Embryonic facial prominence (tissue), 1 donor: ENCODE results near the gene CDC42EP3.

Experiments
- DNase-seq: peaks from one replicate; pipeline ENCODE4 v3.0.0-alpha.2; 2016; ENCODE audit errors: extremely low spot score

CDC42EP3 gene

DNA sequence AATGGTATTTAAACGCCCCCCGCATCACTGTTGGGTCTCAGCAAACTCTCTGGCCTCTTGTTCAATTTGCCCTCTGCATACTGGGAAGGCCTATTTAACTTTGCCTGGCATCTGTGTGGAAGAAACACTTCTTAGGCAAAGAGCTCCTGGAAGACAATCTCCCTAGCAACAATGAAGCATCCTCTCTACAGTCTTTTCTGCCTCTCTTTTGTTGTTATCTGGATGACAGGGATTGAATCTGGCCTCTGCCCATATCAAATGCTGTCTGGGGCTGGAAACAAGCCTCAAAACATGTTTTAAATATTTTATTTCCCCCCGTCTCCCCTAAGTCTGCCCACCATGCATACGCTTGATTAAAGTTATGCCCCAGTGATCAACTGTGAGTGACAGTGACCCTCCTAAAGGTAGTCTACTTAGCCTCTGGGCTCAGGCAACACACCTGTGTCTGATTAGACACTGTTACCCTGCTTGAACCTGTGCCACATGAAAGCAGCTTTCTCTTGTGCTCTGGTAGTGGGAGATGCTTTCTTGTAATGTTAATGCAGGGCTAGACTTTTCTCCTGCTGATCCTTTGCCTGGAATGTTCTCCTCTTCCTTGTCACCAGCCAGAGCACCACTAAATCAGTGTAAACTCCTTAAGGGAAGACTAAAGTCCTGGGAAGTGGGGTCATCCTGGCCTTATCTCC is 34.9 kb downstream of the CDC42EP3 start:
- DNase-seq, result no peak

DNA sequence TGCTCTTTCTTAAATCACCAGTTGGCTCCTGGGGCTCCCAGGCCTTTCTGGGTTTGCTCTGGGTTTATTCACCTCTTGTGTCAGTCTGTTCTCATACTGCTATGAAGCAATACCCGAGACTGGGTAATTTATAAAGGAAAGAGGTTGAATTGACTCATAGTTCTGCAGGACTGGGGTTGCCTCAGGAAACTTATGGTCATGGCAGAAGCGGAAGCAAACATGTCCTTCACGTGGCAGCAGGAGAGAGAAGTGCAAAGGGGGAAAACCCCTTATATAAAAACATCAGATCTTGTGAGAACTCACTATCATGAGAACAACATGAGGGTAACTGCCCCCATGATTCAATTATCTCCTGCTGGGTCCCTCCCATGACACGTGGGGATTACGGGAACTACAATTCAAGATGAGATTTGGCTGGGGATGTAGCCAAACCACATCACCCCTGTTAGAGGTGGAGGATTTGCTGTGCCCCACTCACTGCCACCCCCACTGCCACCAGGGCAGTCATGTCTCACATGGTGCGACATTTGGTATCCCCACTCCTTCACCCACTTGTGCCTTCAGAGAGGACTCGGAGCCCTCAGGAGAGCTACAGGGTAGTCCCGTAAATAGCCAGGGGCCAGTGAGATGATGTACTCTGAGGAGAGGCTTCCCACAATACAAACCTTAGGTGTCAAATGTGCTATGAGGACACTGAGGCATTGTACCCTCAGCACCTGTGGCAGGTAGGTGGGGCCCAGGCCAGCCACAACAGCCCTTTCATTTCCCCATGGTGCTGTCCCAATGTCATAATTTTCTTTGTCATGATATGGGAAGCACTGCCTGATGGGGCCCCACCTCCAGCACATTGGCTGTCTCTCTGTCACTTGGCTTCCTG is 35.7 kb downstream of the CDC42EP3 start:
- DNase-seq, result no peak

DNA sequence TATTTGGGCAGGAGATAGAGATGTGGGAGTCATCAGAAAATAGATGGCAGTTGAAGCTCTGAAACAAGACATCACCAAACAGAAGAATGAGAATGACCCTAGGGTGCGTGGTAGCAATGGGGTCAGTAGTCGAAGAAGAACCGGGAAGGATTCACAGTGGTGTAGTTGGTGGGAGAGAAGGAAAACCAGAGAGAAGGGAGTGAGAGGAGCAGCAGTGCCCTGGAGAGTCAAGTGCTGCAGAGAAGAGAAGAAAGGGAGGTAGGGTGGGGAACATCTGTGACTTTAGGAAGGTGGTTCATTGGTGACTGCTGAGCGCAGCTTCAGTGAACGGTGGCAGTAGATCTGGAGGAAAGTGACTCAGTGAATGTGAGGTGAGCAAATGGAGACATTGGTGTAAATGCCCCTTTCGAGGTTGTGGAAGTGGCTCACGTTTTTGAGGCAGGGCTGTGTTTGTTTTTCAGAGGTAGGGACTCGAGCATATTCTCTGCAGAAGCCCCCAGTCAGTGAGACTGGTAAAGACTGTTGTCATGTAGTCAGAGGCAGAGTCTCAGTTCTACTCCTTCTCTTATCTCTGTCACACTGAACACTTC is 36.4 kb downstream of the CDC42EP3 start:
- no peak for DNase-seq

DNA sequence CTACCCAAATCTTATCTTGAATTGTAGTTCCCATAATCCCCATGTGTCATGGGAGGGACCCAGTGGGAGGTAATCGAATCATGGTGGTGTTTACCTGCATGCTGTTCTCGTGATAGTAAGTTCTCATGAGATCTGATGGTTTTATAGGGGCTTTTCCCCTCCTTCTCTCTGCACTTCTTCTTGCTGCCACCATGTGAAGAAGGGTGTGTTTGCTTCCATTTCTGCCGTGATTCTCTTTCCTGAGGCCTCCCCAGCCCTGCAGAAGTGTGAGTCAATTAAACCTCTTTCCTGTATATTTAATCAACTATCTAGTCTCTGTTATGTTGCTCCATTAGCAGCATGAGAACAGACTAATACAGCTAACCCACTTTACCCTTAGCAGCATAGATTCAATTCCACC is 37.6 kb downstream of the CDC42EP3 start:
- no peak for DNase-seq

DNA sequence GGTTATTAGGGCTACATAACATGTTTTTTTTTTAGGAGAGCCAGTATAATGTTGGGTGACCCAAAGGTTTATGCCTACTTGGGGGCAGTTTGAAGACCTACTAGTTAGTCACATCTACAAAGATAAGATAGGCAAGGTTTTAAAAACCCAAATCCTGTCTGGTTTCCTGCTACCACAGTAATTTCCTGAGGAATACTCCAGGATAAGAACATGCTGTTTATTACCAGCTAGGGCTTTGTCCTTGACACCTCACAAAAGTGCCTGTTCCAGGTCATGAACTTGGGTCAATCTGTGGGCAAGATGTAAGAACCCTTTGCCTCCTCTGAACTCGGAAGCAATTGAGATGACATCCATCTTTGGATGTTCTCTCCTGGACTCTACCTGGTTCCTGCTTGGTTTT is 38.2 kb downstream of the CDC42EP3 start:
- DNase-seq, result no peak

DNA sequence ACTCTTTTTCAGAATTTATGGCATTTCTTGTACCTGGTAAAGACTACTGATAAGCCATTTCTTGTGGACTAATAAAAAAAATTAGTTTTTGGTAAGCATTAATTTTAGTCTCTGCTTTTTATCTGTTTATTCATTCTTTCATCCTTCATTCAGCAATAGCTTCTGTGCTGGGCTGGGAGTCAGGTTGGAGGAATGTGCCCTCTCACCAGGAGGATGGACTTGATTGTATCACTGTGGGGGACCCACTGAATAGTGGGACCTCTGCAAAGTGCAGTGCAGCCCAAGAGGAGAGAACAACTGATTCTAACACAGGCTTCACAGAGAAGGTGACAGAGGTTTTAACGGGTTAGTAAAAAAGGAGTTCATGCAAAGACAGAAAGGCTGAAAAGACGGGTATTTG is 39.1 kb downstream of the CDC42EP3 start:
- DNase-seq, result no peak

DNA sequence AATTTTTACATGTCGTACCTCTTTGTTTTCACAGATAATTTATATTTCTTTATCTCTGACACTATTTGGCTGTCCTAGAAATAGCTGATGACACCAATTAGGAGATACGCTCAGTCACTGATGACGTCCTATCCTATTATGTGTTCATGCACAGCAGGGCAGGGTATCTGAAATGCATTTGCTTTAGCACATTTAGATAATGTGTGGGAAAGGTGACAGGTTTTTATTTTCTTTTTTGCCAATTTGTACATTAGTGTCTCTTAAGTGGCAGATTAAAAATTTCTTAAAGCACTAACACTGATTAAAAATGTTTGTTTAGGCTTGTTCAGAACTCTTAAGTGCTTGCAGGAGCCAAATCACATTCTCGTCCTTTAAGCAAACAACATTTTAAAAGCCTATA is 39.7 kb downstream of the CDC42EP3 start:
- DNase-seq, result no peak

DNA sequence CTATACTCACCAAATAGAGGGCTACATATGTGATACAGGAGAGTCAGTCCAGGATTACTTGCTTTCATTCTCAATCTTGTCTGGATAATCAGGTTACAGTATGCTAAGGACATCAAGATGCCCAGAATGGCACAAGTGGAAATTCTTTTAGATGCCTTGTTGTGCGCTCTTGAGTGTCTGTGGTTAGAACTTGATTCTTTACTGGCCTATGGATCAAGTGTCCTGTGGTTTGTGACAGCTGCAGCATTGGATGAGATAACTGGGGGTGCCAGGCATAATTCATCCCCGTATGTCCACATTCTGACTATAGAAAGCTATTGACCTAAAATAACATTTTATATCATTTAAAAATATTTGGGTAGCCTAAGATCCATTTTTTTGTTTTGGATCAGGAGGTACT is 40.1 kb downstream of the CDC42EP3 start:
- DNase-seq, result no peak

DNA sequence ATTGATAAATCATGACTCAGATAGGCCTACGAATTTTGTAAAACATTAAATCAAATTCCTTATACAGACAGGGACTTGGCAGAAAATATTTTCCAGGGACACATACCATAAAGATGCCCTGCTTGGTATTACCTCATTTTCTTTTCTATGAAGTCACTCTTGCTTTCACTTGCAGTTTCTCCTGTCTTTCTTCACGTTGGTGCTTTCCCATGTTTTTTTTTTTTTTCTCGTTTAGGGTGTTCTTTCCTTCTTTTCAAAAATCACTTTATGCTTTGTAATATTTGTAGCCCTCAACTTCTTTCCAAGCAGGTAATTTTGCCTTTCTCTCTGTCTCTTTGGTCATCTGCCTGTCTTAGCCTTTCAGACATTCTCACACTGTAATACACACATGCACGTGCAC is 40.7 kb downstream of the CDC42EP3 start:
- no peak for DNase-seq

DNA sequence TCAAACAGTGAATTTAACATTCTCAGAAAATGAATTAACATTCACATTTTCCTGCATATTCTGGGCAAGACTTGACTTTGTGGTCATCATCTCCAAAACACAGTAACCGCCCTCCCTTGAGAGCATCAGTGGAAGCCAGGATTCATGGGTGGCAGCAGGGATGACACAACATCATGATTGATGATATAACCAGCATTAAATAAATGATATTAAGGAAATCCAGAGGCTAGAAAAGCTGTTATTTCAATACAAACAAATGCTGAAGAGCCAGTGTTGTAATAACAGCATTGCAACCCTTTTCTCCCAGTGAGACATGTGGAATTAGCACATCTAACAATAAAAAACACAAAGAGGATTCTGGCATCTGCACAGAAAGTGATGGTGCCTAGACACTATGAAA is 41.1 kb downstream of the CDC42EP3 start:
- no peak for DNase-seq

DNA sequence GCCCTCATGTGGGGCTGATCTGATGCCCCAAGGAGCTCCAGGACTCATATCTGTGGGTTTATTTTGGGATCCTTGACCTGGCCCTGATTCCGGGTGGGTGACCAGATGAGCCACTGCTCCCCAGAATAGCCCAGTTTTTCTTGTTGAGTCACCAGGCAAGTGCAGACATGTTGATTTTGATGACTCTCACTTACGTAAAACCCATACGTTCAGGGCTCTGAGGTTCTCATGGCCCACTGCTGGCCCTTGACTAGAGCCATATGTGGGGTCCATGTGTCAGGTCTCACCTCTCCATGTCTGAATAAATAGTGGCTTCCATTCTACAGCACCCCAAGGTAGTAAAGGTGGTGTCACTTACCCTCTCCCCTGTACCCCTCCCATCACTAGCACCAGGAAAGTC is 41.9 kb downstream of the CDC42EP3 start:
- no peak for DNase-seq

DNA sequence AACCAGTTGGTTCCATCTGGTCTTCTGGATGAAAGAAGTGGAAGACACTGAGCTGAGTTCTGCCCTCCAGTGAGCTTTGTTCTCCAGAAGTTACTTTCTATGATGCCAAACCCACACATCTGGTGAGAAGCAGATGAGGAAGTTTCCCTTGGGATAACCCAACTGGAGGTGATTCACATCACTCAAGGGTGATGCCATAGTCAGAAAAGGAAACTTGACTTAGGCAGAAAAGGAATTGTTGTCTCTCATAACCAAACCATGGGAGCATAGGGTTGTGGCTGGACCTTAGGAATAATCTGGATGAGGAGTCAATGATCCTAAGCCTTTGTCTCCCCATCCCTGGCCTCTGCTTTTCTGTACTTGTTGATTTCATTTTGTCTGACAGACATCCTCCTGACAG is 43.7 kb downstream of the CDC42EP3 start:
- DNase-seq, result no peak

DNA sequence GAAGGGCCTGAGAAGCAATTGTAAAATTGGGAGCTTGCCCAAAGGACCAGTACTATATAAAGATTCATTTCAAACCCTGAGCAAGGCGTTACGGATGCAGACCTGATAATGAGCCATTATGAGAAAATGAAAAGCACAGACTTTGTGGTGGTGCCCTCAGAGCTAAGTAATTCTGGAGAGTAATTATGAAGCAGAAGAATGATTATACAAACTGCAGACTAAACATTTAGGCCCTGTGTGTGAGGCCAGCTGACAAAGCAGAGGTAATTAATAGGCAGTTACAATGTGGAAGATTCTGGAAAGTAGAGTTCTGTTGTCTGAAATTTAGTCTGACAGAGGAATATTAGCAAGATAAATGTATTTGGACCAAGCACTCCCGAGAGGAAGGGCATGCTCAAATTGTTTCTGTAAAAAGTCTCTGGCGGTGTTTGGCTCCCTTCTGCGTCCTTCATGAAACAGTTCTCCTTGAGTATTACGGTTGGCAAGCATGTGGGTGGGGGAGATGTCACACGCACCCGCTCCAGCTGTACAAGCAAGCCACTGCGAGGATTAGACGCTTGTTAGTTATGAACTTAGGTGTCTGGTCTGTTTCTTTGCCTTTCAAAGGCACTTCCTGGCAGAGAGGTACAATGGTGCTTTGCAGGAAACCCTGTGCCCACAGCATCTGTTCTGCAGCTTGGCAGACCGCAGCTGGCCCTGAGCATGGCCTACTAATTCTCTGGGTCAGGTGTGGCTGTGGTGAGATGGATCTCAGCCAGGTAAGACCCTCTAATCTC is 45.5 kb downstream of the CDC42EP3 start:
- DNase-seq, result no peak

DNA sequence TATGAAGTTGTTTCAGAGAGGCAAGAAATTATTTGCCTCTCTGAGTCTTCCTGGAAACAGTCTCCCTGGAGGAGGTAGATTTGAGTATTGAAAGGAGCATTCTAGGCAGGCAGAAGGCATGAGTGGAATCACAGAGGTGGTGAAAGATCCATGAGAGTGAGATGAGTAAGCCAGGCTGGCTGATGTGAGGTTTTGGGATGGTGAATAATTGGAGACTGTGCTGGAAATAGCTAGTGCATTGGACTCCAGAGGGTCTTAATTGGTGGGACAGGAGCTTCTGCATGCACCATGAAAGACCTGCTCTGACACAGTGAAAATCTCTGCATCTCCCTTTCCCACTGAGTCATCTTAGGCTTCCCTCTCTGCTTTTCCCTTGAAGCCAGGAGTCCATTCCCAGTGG is 46.3 kb downstream of the CDC42EP3 start:
- no peak for DNase-seq

DNA sequence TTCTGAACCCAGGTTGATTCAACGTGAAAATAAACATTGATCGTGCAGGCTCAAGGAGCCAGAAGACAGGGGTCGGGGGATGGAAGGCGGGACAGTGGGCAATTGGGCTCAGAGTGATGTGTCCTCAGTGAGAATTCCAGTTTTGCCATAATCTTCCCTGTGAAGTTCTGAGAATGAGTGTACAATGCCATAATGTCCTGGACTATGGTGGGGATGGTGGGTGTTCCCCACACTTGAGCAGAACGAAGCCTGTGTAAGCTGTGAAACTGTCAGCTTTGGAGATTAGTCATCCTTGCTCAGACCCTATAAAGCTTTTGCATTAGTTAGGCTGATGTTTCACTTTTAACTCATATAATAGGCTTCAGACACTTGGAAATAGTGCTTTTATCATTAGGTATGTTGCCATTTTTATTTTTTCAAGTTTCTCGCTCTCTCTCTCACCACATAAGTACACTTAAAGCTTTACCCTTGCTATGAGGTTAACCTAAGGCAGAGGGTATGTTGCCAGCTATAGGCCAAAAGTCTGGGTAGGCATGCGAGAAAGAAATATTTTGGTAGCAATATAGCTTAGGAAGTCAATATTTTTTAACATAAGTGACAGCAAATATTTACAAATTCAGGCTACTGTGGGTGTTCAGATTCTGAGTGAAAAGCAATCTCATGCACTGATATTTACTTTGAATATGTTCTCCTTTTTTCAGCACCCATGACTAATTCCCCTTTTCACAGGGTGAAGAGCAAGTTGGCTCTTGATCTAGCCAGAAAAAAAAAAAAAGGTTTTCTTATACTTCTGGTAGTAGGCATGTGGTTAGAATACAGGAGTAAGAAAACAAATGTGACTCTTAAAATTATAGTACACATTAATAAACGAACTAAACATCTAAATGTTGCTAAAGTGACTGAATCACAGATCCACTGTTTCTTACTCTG is 47.2 kb downstream of the CDC42EP3 start:
- no peak for DNase-seq

DNA sequence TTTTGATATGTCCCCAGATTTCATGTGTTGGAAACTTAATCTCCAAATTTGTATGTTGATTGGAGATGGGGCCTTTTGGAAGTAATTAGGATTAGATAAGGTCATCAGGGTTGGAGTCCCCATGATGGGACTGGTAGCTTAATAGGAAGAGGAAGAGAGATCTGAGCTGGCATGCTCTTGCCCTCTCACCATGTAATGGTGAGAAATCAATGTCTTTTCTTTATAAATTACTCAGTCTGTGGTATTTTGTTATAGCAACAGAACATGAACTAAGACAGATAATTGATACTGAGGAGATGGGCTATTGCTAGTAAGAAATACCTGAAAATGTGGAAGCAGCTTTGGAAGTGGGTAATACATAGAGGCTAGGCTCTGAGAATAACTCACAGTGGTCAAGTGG is 48.0 kb downstream of the CDC42EP3 start:
- no peak for DNase-seq

DNA sequence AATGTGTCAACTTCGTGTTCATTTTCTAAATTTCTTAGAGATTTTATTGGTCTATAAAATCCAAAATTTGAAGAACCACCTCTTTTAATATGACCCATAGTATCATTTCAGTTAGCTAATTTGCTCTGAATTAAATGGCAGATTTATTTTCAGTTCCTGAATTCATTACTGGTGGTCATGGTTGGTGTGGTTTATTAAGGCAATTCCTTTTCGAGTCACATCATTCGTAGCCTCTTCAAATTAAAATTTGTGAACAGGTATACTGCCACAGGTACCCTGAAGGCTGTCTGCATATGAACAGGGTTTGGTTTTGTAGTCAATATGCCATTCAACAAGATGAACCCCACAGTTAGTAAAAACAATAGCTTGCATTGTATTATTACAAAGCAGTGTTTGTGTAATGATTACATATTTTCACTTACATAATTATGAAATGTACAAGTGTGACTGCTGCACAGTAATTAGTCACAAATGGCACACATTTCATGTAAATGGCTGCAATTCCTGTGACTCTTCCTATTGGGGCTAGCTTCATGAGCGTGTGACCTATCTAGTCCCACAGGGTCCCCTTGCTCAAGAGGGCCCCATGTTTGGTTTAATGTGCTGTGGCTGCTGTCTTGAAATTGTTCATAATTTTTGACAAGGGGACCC is 48.9 kb downstream of the CDC42EP3 start:
- DNase-seq, result no peak

DNA sequence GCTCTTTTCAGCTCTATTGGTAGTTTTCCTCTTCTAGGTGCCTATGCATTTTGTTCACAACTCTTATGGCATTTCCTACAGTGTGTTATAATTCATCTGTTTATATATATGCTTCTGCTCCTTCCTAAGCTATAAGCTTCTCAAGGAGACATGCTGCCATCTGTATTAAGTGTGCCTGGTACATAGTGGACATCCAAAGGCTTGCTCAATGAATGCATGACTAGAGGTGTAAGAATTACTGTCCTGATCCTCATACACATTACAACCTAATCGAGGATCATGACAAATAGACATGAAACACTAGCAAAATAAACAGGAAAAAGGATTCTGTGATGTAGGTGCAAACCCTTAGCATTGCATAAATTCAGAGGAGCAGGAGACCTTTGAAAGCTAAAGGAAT is 50.2 kb downstream of the CDC42EP3 start:
- no peak for DNase-seq

DNA sequence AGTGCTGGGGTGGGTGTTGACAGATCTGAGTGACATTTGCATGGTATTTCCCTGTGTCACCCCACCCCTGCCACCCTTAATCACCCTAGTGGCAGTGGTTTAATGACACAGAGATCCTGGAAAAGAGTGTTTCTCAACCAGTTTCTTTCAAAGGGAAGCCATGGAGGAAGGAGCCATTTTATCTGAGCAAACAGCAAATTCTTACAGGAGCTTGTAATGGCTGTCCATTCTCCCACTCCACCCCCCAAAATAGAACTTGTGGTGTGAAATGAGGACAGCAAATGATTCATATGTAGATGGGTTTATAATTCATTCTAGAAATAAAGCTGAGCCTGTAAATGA is 51.5 kb downstream of the CDC42EP3 start:
- no peak for DNase-seq

DNA sequence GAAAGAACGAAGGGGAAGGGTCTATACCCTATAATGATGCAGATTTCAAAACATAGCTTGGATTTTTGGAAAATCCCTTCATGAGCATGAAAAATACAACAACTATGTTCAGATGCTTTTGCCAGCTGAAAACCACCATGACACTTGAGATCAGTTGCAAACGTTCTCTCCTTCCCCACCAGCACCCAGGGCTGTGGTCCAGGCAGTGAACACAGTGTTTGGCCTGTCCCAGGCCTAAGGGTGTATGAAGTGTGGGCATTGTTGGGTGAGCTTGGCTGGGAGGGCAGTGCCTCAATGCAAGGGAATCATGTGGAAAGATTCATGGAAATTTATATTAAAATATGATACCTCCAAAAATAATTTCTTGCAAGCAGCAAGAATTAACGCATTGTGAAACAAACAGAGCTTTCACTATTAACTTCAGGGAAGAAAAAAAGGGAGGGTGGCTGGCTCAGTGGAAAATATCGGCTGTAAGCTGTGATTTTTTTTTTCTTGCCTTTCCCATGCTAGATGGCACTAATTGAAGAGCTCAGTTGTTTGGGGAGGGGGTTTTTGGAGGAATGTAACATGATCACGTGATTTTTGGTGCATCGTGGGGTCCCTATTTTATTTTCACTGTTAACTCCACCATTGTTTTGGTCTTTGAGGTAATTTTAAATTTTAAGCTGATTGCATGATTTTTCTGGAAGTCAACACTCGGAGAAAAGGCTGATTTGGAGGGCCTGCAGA is 52.0 kb downstream of the CDC42EP3 start:
- peak; percentile 17 for DNase-seq
